ENCODE results near the gene CNTFR. TPM values are rescaled to one million over a fixed set of nuclear protein-coding genes. Genes with fewer than 3 reads are reported as not detected.

The CNTFR gene
- total RNA-seq, 2 donors from 2014 or later: 8.7 to 13.7 TPM

GRCh38 chr9:34547960-34548611 is 41.4 kb downstream of the CNTFR start:
- no peak overlapping the region for H3K4me3 ChIP-seq
- DNase-seq (ENCODE audit: low spot score): no peak

GRCh38 chr9:34546834-34547827 is 42.4 kb downstream of the CNTFR start:
- peak; percentile 66 for TF ChIP-seq CTCF (IDR thresholded peaks at IDR 0.05)
- Histone ChIP-seq H3K4me1 (ENCODE audit: control insufficient read depth in 1 of 2, low read depth in 2 of 2) (no peaks in the 10 kb centered on the region), H3K9me3 (no peaks in the 10 kb centered on the region), H3K4me3 (no peak overlapping the region), H3K27ac (no peak overlapping the region), H3K27me3 (replicated peaks; ENCODE audit: insufficient read depth) (no peaks in the 10 kb centered on the region), H3K36me3 (no peaks in the 10 kb centered on the region)
- ATAC-seq (ENCODE audit: insufficient number of reproducible peaks, low FRiP score, low read depth) (no peak), DNase-seq (ENCODE audit: low spot score) (no peak)

More at GRCh38 chr9:34547960-34548611, 41.4 kb downstream of the CNTFR start:
- ATAC-seq (ENCODE audit: insufficient number of reproducible peaks, low FRiP score, low read depth): peak; percentile 15
- H3K27ac ChIP-seq: no peak overlapping the region
- no peaks in the 10 kb centered on the region for H3K27me3 ChIP-seq (replicated peaks; ENCODE audit: insufficient read depth)
- no peaks in the 10 kb centered on the region for H3K9me3 ChIP-seq
- peak; percentile 75 for TF ChIP-seq CTCF (IDR thresholded peaks at IDR 0.05)
- H3K4me1 ChIP-seq (ENCODE audit: control insufficient read depth in 1 of 2, low read depth in 2 of 2): no peaks in the 10 kb centered on the region
- no peaks in the 10 kb centered on the region for H3K36me3 ChIP-seq

DNA sequence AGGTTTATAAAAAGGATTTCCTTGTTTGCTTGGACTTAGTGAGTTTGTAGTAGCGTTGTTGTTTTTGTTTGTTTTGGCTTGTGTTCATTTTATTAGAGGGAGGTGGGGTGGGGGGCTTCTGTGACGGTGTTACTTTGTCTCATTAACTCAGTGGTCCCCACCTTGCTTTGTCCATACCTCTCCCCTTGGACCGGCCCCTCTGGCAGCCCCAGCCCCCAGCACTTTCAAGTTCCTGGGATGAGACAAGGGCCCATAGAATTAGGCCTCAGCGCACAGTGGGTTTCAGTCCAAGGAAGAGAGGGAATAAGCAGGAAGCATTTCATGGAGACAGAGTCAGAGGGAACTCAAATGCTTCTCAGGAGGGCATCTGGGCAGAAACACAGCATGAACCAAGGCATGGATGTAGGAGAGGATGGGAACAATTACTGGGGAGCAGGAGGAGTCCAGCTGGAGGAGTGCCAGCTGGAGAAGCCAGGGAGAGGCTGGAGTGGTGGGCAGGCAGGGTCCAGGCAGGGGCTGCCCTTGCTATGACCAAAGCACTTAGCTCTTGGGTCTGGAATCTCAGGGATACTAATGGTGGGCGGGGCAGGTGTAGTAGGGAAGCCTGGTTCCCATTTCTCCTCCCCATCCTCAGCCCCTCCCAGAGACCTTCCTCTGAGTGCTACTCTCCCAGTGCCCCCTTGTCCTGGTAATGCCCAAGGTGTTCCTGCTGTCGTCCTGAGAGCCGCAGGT is 43.3 kb downstream of the CNTFR start:
- no peaks in the 10 kb centered on the region for H3K27me3 ChIP-seq (replicated peaks; ENCODE audit: insufficient read depth)
- no peaks in the 10 kb centered on the region for H3K9me3 ChIP-seq
- no peaks in the 10 kb centered on the region for H3K4me1 ChIP-seq (ENCODE audit: control insufficient read depth in 1 of 2, low read depth in 2 of 2)
- no peak overlapping the region for H3K27ac ChIP-seq
- no peak for TF ChIP-seq CTCF (IDR thresholded peaks at IDR 0.05)
- no peak overlapping the region for H3K4me3 ChIP-seq
- no peak for DNase-seq (ENCODE audit: low spot score)
- ATAC-seq (ENCODE audit: insufficient number of reproducible peaks, low FRiP score, low read depth): no peak
- no peaks in the 10 kb centered on the region for H3K36me3 ChIP-seq

DNA sequence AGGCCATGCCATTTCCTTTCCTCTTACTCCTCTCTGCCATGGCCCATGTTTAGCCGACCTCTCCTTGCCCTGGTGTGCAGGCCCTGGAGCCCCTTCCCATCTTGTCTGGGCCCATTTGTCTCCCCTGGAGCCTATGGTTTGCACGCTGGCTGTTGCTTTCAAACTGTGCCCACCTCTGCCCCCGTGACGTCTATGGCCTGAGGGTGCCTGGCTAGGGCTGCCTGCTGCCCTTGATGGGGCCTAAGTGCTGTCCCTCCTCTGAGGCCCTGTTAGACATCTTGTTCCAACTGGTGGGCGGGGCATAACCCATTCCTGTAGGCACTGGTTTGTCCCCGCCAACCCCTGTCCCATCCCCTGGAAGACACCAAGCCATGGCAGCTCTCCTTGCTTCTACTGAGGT is 44.0 kb downstream of the CNTFR start:
- no peak for TF ChIP-seq CTCF (IDR thresholded peaks at IDR 0.05)
- H3K4me3 ChIP-seq: no peak overlapping the region
- H3K9me3 ChIP-seq: no peaks in the 10 kb centered on the region
- no peak for DNase-seq (ENCODE audit: low spot score)
- H3K4me1 ChIP-seq (ENCODE audit: control insufficient read depth in 1 of 2, low read depth in 2 of 2): no peaks in the 10 kb centered on the region
- no peak overlapping the region for H3K27ac ChIP-seq
- H3K36me3 ChIP-seq: no peaks in the 10 kb centered on the region
- H3K27me3 ChIP-seq (replicated peaks; ENCODE audit: insufficient read depth): no peaks in the 10 kb centered on the region
- no peak for ATAC-seq (ENCODE audit: insufficient number of reproducible peaks, low FRiP score, low read depth)

DNA sequence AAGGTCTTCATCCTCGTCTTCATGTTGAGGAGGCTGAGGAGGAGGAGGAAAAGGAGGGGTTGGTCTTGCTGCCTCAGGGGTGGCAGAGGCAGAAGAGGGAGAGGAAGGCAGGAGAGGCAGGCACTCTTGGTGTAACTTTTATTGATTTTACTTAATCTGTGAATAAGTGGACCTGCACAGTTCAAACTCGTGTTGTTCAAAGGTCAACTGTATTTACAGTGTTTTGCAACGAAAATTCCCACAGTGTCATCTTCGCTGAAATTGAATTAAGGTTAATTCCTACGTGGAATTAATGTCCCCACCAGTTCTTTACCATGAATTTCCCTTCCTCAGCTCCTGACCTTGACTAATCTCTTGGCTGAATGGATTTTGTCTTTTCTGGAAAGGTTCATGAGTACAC is 45.5 kb downstream of the CNTFR start:
- TF ChIP-seq CTCF (IDR thresholded peaks at IDR 0.05): no peak
- Histone ChIP-seq H3K9me3 (no peaks in the 10 kb centered on the region), H3K4me1 (ENCODE audit: control insufficient read depth in 1 of 2, low read depth in 2 of 2) (no peaks in the 10 kb centered on the region), H3K36me3 (no peaks in the 10 kb centered on the region), H3K27ac (no peak overlapping the region), H3K27me3 (replicated peaks; ENCODE audit: insufficient read depth) (no peaks in the 10 kb centered on the region), H3K4me3 (no peak overlapping the region)
- DNase-seq (ENCODE audit: low spot score) (no peak), ATAC-seq (ENCODE audit: insufficient number of reproducible peaks, low FRiP score, low read depth) (no peak)
